Subcutaneous abdominal adipose tissue (tissue), 5 donors: ENCODE measurements around the gene CCL15.
"Not testable (repeated sequence)": the region's sequence is repeated elsewhere in the genome, so short reads cannot be mapped to it uniquely, and the experiment has no call there.

Experiments used
- H3K27ac ChIP-seq: one replicate; pipeline ENCODE4 v1.7.0; 2013; ENCODE audit warnings: low read depth, mild to moderate bottlenecking, inconsistent platforms, low read length, moderate library complexity
- H3K27me3 ChIP-seq, 5 donors: one replicate each; pipeline ENCODE4 v1.7.0; 2013; ENCODE audit warnings: low read length in 5 of 5, inconsistent platforms in 1 of 5; ENCODE audit not compliant: control insufficient read depth in 5 of 5, insufficient read depth in 4 of 5
- H3K36me3 ChIP-seq, 5 donors: one replicate each; pipeline ENCODE4 v1.7.0; 2013; ENCODE audit warnings: low read length in 5 of 5; ENCODE audit not compliant: control insufficient read depth in 5 of 5, insufficient read depth in 5 of 5
- H3K4me1 ChIP-seq, 5 donors: one replicate each; pipeline ENCODE4 v1.7.0; 2013; ENCODE audit warnings: low read length in 5 of 5, mild to moderate bottlenecking in 3 of 5, moderate library complexity in 1 of 5; ENCODE audit not compliant: control insufficient read depth in 5 of 5, insufficient read depth in 5 of 5
- H3K4me3 ChIP-seq, 5 donors: one replicate each; pipeline ENCODE4 v1.7.0; 2013; ENCODE audit warnings: low read length in 5 of 5, low read depth in 1 of 5
- H3K9ac ChIP-seq, 5 donors: one replicate each; pipeline ENCODE4 v1.7.0; 2013; ENCODE audit warnings: low read length in 5 of 5, mild to moderate bottlenecking in 4 of 5, moderate library complexity in 3 of 5
- H3K9me3 ChIP-seq, 5 donors: one replicate each; pipeline ENCODE4 v1.7.0; 2013; ENCODE audit warnings: low read length in 5 of 5; ENCODE audit not compliant: control insufficient read depth in 5 of 5
- donor health status: healthy.
- donor health status: healthy.
- donor health status: healthy.
- donor health status: healthy.
- donor health status: healthy.

The CCL15 gene

DNA sequence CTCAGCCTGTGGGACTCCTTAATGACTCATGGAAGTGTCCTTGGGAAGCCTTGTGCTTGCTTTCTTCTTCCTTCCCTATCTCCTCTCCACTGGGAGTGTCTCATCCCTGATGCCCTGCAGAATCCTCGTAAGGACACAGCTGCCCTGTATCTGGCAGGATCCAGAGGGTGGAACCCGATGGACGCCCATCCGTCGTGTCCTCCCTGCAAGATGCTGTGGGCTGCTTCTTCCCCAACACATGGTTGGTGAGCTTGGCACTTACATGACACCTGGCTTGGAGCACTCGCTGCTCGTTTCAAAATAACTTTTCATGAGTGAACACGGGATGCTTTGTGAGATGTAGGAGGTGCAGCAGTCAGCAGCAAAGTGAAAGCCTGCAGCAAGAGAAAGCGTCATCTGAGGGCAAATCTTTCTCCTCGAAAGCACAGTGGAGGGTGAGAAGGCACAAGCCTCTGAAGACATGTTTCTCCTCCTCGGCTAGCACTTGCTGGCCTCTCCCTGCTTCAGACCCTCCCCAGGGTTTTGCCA, 3.3 kb downstream of the CCL15 start:
- Histone ChIP-seq H3K36me3 (no peaks in the 10 kb centered on the region), H3K9me3 (peaks cover 0 to 5% (median 0%) of the 10 kb centered on the region in 5 donors), H3K4me3 (no peak overlapping the region), H3K27me3 (no peaks in the 10 kb centered on the region), H3K27ac (no peak overlapping the region), H3K4me1 (peaks cover 0 to 18% (median 0%) of the 10 kb centered on the region in 5 donors), H3K9ac (no peak overlapping the region)

DNA sequence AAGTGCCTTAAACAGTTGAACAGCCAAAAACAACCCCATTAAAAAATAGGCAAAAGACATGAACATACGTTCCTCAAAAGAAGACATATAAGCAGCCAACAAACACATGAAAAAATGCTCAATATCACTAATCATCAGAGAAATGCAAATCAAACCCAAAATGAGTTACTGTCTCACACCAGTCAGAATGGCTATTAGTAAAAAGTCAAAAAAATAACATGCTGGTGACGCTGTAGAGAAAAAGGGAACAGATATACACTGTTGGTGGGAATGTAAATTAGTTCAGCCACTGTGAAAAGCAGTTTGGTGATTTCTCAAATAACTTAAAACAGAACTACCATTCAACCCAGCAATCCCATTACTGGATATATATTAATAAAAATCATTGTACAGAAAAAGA, 6.0 kb downstream of the CCL15 start:
- not testable (repeated sequence) for H3K36me3 ChIP-seq, H3K27me3 ChIP-seq, H3K9me3 ChIP-seq, H3K4me1 ChIP-seq, H3K27ac ChIP-seq, H3K4me3 ChIP-seq, H3K9ac ChIP-seq

DNA sequence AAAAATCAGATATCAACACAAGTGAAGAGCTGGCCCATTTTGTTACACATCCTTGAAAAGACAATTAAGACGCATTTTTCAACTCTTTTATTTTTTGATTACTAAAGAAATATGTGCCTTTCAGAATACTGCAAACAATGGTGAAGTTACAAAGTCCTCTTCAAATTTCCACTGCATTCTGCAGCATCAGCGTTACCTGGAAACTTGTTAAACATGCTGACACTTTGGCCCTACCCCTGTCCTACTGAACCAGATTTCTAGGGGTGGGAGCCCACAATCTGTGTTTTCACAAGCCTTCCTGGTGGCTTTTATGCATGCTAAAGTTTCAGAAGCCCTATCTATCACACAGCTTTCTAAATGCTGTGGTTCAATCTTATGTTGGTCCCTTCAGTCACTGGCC, 10.3 kb downstream of the CCL15 start:
- Histone ChIP-seq H3K27ac (no peak overlapping the region), H3K4me3 (no peak overlapping the region), H3K9ac (no peak overlapping the region), H3K27me3 (no peaks in the 10 kb centered on the region), H3K36me3 (no peaks in the 10 kb centered on the region), H3K4me1 (peaks cover 0 to 28% (median 15%) of the 10 kb centered on the region in 5 donors), H3K9me3 (peaks cover 0 to 8% (median 0%) of the 10 kb centered on the region in 5 donors)

DNA sequence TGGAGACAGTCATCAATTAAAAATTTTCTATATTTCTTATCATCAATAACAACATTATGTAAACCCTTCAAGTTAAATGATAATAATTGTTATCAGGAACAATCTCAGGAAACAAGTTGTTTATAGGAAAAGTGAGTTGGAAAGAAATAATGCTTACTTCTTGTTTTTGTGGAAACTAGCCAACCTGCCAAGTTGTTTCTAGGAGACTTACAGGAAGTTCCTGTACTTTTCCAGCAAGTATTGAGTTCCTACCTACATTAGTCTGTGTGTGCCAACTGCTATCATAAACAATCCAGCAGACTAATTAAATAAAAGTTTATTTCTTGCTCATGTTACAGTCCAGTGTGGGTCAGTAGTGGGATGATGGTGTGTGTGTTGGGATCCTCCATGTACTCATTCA, 13.2 kb downstream of the CCL15 start:
- Histone ChIP-seq H3K9me3 (peaks cover 0 to 3% (median 0%) of the 10 kb centered on the region in 5 donors), H3K36me3 (peaks cover 0 to 6% (median 0%) of the 10 kb centered on the region in 5 donors), H3K9ac (no peak overlapping the region), H3K27me3 (no peaks in the 10 kb centered on the region), H3K27ac (peak overlapping the region; percentile 2), H3K4me1 (peaks cover 0 to 56% (median 26%) of the 10 kb centered on the region in 5 donors), H3K4me3 (no peak overlapping the region)

DNA sequence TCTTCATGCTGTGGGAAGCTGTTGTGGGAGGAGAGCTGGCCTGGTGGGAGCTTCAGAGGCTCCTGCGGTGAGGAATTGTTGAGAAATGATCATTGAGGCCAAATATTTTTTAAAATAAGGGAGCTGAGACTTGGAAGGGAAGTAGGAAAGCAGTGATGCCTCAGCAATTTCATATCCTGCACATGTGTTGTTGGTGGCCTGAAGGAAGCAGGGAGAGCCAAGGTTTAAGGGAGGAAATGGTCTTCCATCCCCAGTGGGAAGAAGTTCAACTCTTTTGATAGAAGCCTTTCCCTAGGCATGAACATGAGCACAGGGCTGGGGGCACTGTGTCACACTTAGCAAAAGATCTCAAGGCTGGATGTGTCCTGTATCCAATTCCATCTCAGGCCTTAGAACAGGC, 14.7 kb downstream of the CCL15 start, which contains the start of gene CCL14:
Gene CCL14 (minus strand): TSS at position 87 of the 400 bp plus-strand sequence. CDS start 80 bp downstream, at position 7.
- peak within 1 kb of the TSS in 2 of 5 donors; percentile 20 to 60 for H3K9ac ChIP-seq
- H3K9me3 ChIP-seq, result peaks cover 0 to 3% (median 0%) of the 10 kb centered on the region in 5 donors
- peak within 1 kb of the TSS; percentile 38 for H3K27ac ChIP-seq
- no peaks in the 10 kb centered on the region for H3K27me3 ChIP-seq
- peak within 1 kb of the TSS; percentile 10 to 72 (median 65) for H3K4me3 ChIP-seq
- H3K4me1 ChIP-seq, result peaks cover 0 to 71% (median 26%) of the 10 kb centered on the region in 5 donors
- H3K36me3 ChIP-seq, result peaks cover 0 to 6% (median 0%) of the 10 kb centered on the region in 5 donors

DNA sequence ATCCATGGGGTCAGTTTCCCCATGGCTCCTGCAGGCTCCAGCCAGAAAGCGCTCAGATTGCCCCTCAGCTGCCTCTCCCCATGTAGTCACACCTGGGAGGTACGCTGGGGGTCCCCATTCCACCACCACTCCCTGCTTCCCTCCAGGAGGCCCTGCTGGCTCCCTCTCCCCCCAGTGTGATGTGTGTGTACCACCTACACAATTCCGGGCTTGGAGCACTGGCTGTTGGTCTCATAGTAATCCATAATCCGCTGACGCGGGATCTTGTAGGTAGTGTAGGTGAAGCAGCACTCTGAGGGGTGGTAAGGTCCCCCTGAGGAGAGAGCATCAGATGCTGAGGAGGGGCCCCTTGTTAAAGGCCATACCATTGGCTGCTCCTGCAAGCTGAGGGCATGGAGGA, 17.2 kb downstream of the CCL15 start:
- H3K4me3 ChIP-seq, result peak overlapping the region in 4 of 5 donors; percentile 58 to 72 (median 68)

DNA sequence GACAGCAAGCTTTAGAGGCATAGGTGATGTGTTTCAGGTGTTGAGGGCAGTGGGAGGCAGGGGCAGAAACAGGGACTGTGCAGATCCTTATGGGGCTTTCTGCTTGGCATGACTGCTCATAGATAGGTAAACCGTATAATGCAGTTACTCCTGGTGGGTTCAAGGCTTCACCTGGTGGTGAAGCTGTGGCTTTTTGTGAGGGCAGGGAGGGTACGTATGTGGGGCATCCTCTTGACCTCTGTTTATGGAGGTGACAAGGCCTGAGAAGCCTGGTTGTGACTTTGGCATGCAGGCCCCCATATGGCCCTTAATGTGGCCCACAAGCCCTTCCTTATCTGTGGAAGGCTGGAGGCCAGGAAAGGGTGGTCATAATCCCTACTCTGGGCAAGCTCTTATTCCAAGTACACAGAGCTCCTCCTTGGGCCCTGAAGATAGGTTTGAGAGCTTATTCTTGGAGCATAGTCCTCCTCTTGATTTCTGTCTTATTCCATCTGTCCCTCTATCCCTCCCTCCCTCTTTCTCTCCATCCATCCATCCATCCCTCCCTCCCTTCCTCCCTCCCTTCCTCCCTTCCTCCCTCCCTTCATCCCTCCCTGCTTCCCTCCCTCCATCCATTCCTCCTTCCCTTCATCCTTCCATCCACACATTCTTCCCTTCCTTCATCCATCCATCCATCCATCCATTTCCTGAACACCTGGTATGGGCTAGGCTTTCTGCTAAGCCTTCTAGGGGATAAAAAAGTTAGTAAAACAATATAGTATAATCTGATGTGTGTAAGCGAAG, 18.8 kb downstream of the CCL15 start:
- H3K27me3 ChIP-seq, result peaks cover 0 to 5% (median 0%) of the 10 kb centered on the region in 5 donors
- no peak overlapping the region for H3K9ac ChIP-seq
- H3K36me3 ChIP-seq, result peaks cover 0 to 9% (median 0%) of the 10 kb centered on the region in 5 donors
- no peak overlapping the region for H3K4me3 ChIP-seq
- H3K9me3 ChIP-seq, result no peaks in the 10 kb centered on the region
- H3K27ac ChIP-seq, result no peak overlapping the region
- peaks cover 0 to 59% (median 23%) of the 10 kb centered on the region in 5 donors for H3K4me1 ChIP-seq

More for the DNA sequence above, 17.2 kb downstream of the CCL15 start:
- Histone ChIP-seq H3K27ac (no peak overlapping the region), H3K9me3 (peaks cover 0 to under 1% (median 0%) of the 10 kb centered on the region in 5 donors), H3K36me3 (peaks cover 0 to 9% (median 0%) of the 10 kb centered on the region in 5 donors), H3K9ac (peak overlapping the region in 1 of 5 donors; percentile 5), H3K27me3 (no peaks in the 10 kb centered on the region), H3K4me1 (peaks cover 0 to 68% (median 26%) of the 10 kb centered on the region in 5 donors)

DNA sequence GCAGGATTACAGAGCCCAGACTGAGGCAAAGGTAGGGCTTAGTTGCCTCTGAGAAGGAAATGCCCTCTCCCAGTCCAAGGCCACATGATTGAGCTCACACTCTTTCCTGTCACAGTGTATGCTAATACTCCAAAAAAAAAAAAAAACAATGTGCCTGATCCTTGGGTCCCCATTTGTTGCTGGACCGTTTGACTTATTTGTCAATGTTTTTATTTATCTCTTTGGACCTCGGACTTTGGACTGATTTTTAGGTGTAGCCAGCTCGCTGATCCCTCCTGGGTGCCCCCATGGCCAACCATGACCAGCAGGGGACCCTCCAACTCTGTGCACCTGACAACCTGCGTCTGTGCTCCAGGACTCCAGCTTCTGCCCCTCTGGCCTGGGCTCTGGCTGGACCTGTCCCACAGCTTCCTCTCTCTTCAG, 19.4 kb downstream of the CCL15 start:
- Histone ChIP-seq H3K36me3 (peaks cover 0 to 9% (median 0%) of the 10 kb centered on the region in 5 donors), H3K4me1 (peaks cover 0 to 52% (median 17%) of the 10 kb centered on the region in 5 donors), H3K27me3 (peaks cover 0 to 5% (median 0%) of the 10 kb centered on the region in 5 donors), H3K9ac (no peak overlapping the region), H3K27ac (no peak overlapping the region), H3K9me3 (no peaks in the 10 kb centered on the region), H3K4me3 (no peak overlapping the region)

DNA sequence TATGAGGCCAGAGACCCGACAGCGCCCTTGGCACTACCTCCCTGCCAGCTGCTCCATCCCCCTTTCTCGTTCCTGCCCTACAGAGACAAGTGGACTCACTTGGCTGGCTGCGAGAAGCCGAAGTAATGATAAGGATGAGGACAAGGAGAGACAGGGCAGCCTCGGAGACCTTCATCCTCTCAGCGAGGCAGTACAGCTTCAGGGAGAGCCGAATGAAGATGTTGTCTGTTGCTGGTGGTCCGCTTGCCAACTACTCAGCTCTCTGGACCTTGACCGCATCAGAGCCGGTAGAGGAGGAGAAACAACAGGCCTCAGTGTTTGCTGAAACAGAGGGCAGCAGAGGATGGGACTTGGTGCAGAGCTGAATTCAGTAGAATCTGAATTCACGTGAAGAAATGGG, 20.1 kb downstream of the CCL15 start, which contains the start of gene CCL16:
Gene CCL16 (minus strand): TSS at position 252 of the 400 bp plus-strand sequence. CDS start 77 bp downstream, at position 175.
- Histone ChIP-seq H3K27ac (no peak within 1 kb of the TSS), H3K9ac (no peak within 1 kb of the TSS), H3K27me3 (peaks cover 0 to 5% (median 0%) of the 10 kb centered on the region in 5 donors)

DNA sequence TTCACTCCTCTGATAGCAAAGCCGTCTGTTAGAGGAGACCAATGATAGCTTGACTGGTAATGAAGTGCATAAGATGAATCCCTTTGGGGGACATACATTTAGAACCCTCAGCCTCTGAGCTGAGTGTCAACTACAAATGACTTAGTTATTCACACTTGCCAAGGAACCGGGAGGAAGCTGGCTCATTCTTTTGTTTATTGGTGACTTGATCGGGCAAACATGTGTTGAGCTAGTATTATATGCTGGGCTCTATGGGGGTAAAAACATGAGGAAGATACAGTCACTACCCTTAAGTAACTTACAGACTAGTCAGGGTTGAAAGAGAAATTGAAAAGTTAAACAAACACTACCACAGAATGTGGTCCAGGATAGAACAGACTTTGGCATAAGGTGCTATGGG, 23.0 kb downstream of the CCL15 start:
- Histone ChIP-seq H3K4me1 (peaks cover 0 to 34% (median 10%) of the 10 kb centered on the region in 5 donors), H3K36me3 (peaks cover 0 to 6% (median 0%) of the 10 kb centered on the region in 5 donors), H3K27me3 (peaks cover 0 to 5% (median 0%) of the 10 kb centered on the region in 5 donors), H3K9me3 (no peaks in the 10 kb centered on the region), H3K27ac (no peak overlapping the region), H3K9ac (no peak overlapping the region), H3K4me3 (no peak overlapping the region)

More for the DNA sequence above, 20.1 kb downstream of the CCL15 start, which contains the start of gene CCL16:
- H3K4me1 ChIP-seq, result peaks cover 0 to 47% (median 14%) of the 10 kb centered on the region in 5 donors
- peaks cover 0 to 9% (median 0%) of the 10 kb centered on the region in 5 donors for H3K36me3 ChIP-seq
- H3K4me3 ChIP-seq, result no peak within 1 kb of the TSS
- no peaks in the 10 kb centered on the region for H3K9me3 ChIP-seq
